Esophagus squamous epithelium (tissue), 4 donors: ENCODE data around the gene SKAP1.

ENCODE experiments used
- CTCF ChIP-seq, 6 experiments: fragments of 450-650 bp in 4 of 6; fragments of 200-600 bp in 2 of 6; sonication (generic) in 2 of 6; IDR thresholded peaks; one replicate each; pipeline ENCODE4 v1.5.1; 2016 to 2019; ENCODE audit warnings: antibody characterized with exemption in 6 of 6, mild to moderate bottlenecking in 4 of 6, moderate library complexity in 4 of 6
- POLR2A ChIP-seq, 4 donors: fragments of 450-650 bp; IDR thresholded peaks; one replicate each; pipeline ENCODE4 v1.6.1; 2017; ENCODE audit warnings: antibody characterized with exemption in 4 of 4, mild to moderate bottlenecking in 4 of 4, moderate library complexity in 3 of 4

- TF ChIP-seq CTCF (IDR thresholded peaks at IDR 0.05) = no peak
- TF ChIP-seq POLR2A (IDR thresholded peaks at IDR 0.05) = no peak
These were observed 23.0 kb downstream of the SKAP1 start for GRCh38 chr17:48406936-48407567.
